ENCODE measurements around the gene NUP107.

DNA sequence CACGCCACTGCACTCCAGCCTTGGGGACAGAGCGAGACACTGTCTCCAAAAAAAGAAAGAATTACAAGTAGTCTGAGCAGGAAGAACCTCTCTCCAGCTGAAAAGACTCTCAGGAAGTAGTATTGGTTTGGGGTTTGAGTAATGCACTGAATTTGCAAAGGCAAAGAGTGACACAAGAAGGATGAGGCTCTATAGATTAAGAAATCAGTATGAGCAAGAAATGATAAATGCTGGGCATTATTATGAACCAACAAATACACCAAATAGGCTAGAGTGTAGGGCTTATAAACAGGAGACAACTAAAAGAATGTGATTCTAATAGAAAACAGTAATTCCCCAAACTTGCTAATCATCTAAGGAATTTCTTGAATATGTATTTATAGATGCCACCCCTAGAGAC, 56.6 kb downstream of the NUP107 start:
- TF ChIP-seq ZNF565 (CRISPR knock-in tag; conservative IDR thresholded peaks at IDR 0.05; ENCODE audit: low read depth) = no peak
- TF ChIP-seq RARB (CRISPR knock-in tag; IDR thresholded peaks at IDR 0.05) = no peak
- TF ChIP-seq, protein P1, sequence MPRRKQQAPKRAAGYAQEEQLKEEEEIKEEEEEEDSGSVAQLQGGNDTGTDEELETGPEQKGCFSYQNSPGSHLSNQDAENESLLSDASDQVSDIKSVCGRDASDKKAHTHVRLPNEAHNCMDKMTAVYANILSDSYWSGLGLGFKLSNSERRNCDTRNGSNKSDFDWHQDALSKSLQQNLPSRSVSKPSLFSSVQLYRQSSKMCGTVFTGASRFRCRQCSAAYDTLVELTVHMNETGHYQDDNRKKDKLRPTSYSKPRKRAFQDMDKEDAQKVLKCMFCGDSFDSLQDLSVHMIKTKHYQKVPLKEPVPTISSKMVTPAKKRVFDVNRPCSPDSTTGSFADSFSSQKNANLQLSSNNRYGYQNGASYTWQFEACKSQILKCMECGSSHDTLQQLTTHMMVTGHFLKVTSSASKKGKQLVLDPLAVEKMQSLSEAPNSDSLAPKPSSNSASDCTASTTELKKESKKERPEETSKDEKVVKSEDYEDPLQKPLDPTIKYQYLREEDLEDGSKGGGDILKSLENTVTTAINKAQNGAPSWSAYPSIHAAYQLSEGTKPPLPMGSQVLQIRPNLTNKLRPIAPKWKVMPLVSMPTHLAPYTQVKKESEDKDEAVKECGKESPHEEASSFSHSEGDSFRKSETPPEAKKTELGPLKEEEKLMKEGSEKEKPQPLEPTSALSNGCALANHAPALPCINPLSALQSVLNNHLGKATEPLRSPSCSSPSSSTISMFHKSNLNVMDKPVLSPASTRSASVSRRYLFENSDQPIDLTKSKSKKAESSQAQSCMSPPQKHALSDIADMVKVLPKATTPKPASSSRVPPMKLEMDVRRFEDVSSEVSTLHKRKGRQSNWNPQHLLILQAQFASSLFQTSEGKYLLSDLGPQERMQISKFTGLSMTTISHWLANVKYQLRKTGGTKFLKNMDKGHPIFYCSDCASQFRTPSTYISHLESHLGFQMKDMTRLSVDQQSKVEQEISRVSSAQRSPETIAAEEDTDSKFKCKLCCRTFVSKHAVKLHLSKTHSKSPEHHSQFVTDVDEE (CRISPR knock-in tag; IDR thresholded peaks at IDR 0.05) = no peak
- TF ChIP-seq ARNTL (CRISPR knock-in tag; IDR thresholded peaks at IDR 0.05; ENCODE audit: borderline replicate concordance, low read depth) = no peak
- TF ChIP-seq, protein P2, sequence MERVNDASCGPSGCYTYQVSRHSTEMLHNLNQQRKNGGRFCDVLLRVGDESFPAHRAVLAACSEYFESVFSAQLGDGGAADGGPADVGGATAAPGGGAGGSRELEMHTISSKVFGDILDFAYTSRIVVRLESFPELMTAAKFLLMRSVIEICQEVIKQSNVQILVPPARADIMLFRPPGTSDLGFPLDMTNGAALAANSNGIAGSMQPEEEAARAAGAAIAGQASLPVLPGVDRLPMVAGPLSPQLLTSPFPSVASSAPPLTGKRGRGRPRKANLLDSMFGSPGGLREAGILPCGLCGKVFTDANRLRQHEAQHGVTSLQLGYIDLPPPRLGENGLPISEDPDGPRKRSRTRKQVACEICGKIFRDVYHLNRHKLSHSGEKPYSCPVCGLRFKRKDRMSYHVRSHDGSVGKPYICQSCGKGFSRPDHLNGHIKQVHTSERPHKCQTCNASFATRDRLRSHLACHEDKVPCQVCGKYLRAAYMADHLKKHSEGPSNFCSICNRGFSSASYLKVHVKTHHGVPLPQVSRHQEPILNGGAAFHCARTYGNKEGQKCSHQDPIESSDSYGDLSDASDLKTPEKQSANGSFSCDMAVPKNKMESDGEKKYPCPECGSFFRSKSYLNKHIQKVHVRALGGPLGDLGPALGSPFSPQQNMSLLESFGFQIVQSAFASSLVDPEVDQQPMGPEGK (CRISPR knock-in tag; IDR thresholded peaks at IDR 0.05; ENCODE audit: borderline replicate concordance) = no peak
